AG04450 (cell line): ENCODE results near the gene HEMK1. TPM values are rescaled to one million over a fixed set of nuclear protein-coding genes. Genes with fewer than 3 reads are reported as not detected.

Source experiments
- CTCF ChIA-PET: fragments of 300-600, 350-600 bp; formaldehyde crosslinking; extraction: SDS; loops from one replicate; lab custom pipeline; 2022; ENCODE audit warnings: antibody characterized with exemption, inconsistent platforms; lab: Charles Lee
- POLR2A ChIA-PET: fragments of 350-600 bp; formaldehyde crosslinking; extraction: SDS; loops from one replicate; lab custom pipeline; 2021; ENCODE audit warnings: antibody characterized with exemption, inconsistent platforms; lab: Yijun Ruan, JAX
- DNase-seq: peaks from one replicate; pipeline ENCODE4 v3.0.0-alpha.2; 2011; ENCODE audit warnings: low read depth, low spot score
- H3K27ac ChIP-seq: one replicate; pipeline ENCODE4 v1.5.1; 2012; ENCODE audit warnings: low read depth, low read length, control low read depth
- H3K27me3 ChIP-seq: one replicate; pipeline ENCODE4 v1.6.0; 2012; ENCODE audit warnings: low read length; ENCODE audit not compliant: control insufficient read depth, insufficient read depth
- H3K4me3 ChIP-seq: 2 replicates; pipeline ENCODE4 v1.5.1; 2011; ENCODE audit warnings: mild to moderate bottlenecking, low read depth, low read length, control low read depth
- H3K9me3 ChIP-seq: 2 replicates; pipeline ENCODE4 v1.5.1; 2012; ENCODE audit warnings: low read length; ENCODE audit not compliant: control insufficient read depth, insufficient read depth
- CTCF ChIP-seq: IDR thresholded peaks from 2 replicates; pipeline ENCODE4 v1.5.1; 2011; ENCODE audit warnings: low read depth, low read length, control low read depth, inconsistent platforms
- polyA plus RNA-seq: library from polyadenylated mRNA; depleted of rRNA; stranded (reverse); fragments of >200 nt; gene quantifications from 2 replicates; pipeline ENCODE4 v1.2.3, GENCODE V29; 2011

HEMK1 gene
- polyA plus RNA-seq, 1 experiment = 12.1 TPM

GRCh38 chr3:50534681-50535330, 34.5 kb upstream of the HEMK1 start:
- peaks cover 65% of the 10 kb centered on the region for H3K27me3 ChIP-seq
- H3K27ac ChIP-seq = no peak overlapping the region
- ChIA-PET CTCF (no interaction called here), POLR2A (no interaction called here)
- H3K4me3 ChIP-seq = no peak overlapping the region
- H3K9me3 ChIP-seq = no peaks in the 10 kb centered on the region
- TF ChIP-seq CTCF = no peak
- no peak for DNase-seq

GRCh38 chr3:50536471-50537180, 32.7 kb upstream of the HEMK1 start:
- no peak for TF ChIP-seq CTCF
- peaks cover 61% of the 10 kb centered on the region for H3K27me3 ChIP-seq
- CTCF ChIA-PET = interaction anchor here (1.0 to 1.1 kb wide), 2 partner anchors 14 to 190 kb away, joined by 3 read pairs; no protein-coding TSS in a partner anchor
- no peak for DNase-seq
- H3K27ac ChIP-seq = no peak overlapping the region
- H3K4me3 ChIP-seq = no peak overlapping the region
- no peaks in the 10 kb centered on the region for H3K9me3 ChIP-seq
- POLR2A ChIA-PET = no interaction called here

- CTCF ChIA-PET = interaction anchor here (1.0 to 1.7 kb wide), 5 partner anchors 15 to 191 kb away, joined by 3 to 5 read pairs (median 3); no protein-coding TSS in a partner anchor
- no peaks in the 10 kb centered on the region for H3K9me3 ChIP-seq
- TF ChIP-seq CTCF = no peak
- peaks cover 54% of the 10 kb centered on the region for H3K27me3 ChIP-seq
- no peak overlapping the region for H3K4me3 ChIP-seq
- no peak for DNase-seq
- POLR2A ChIA-PET = no interaction called here
- no peak overlapping the region for H3K27ac ChIP-seq
These were observed 31.7 kb upstream of the HEMK1 start for GRCh38 chr3:50537421-50538129.

GRCh38 chr3:50539356-50540286, 29.7 kb upstream of the HEMK1 start:
- Histone ChIP-seq H3K9me3 (no peaks in the 10 kb centered on the region), H3K27ac (no peak overlapping the region), H3K27me3 (peaks cover 42% of the 10 kb centered on the region), H3K4me3 (no peak overlapping the region)
- CTCF ChIA-PET = interaction anchor here (1.0 to 2.3 kb wide), 4 partner anchors 10 to 192 kb away, joined by 3 to 15 read pairs (median 3); no protein-coding TSS in a partner anchor
- no peak for TF ChIP-seq CTCF
- POLR2A ChIA-PET = no interaction called here
- no peak for DNase-seq
